ENCODE data around the gene RPIA.

DNA sequence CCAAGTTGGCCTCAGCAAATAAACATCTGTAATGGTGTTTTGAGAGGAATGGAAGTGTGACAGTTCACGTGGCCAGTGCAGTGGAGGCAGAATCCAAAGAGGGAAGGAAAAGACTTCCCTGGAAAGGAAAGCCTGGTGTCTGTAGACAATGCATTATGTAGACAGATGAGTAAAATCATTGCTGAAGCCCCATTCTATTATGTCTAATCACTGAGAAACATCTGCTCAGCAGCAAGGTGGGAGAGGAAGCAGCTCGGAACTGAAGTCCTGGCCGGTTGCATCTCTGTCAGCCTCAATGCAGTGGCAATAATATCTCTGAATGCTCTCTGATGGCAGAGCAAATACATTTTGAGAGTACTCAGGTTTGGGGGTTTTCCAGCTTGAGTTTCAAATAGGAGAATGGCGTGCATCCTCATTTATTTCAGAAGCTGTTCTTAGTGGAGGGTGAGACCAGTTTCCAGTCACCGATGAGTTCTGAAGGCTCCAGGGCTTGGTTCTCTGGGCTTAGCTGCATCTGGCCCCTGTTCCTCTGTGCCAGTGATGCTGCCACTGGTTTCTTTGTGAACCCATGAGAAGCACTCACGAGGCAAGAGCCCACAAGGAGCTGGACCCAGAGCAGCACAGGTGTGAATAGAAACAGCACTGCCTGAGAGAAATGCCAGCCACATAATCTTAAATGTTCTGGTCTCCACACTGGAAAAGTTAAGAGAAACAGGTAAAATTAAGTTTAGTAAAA is 63.3 kb downstream of the RPIA start:
- no peak for TF ChIP-seq POLR2AphosphoS5 (IDR thresholded peaks at IDR 0.05)
- TF ChIP-seq, protein P1, sequence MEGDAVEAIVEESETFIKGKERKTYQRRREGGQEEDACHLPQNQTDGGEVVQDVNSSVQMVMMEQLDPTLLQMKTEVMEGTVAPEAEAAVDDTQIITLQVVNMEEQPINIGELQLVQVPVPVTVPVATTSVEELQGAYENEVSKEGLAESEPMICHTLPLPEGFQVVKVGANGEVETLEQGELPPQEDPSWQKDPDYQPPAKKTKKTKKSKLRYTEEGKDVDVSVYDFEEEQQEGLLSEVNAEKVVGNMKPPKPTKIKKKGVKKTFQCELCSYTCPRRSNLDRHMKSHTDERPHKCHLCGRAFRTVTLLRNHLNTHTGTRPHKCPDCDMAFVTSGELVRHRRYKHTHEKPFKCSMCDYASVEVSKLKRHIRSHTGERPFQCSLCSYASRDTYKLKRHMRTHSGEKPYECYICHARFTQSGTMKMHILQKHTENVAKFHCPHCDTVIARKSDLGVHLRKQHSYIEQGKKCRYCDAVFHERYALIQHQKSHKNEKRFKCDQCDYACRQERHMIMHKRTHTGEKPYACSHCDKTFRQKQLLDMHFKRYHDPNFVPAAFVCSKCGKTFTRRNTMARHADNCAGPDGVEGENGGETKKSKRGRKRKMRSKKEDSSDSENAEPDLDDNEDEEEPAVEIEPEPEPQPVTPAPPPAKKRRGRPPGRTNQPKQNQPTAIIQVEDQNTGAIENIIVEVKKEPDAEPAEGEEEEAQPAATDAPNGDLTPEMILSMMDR (IDR thresholded peaks at IDR 0.05): no peak
